Activated B cell treated with CpG ODN at 0.5 μM for 24 hours (primary cell): ENCODE results near the gene COL4A4. TPM values are rescaled to one million over a fixed set of nuclear protein-coding genes. Genes with fewer than 3 reads are reported as not detected.

ENCODE experiments used
- ATAC-seq: fragments of 200-7000 bp; cut with Tn5 transposase; one replicate; pipeline ENCODE4 v1.10.0; 2021; ENCODE audit warnings: low read depth, mild to moderate bottlenecking, moderate library complexity
- CTCF ChIA-PET: fragments of 350-600 bp; sonication (Branson Sonifier 250); formaldehyde crosslinking; loops from one replicate; lab custom pipeline; 2021; ENCODE audit warnings: antibody characterized with exemption; lab: Charles Lee
- POLR2A ChIA-PET: fragments of 350-600 bp; sonication (Branson Sonifier 250); formaldehyde crosslinking; loops from one replicate; lab custom pipeline; 2021; ENCODE audit warnings: antibody characterized with exemption; lab: Charles Lee
- DNase-seq: peaks from one replicate; pipeline ENCODE4 v3.0.0; 2022
- H3K27ac Mint-ChIP-seq: one replicate; pipeline ENCODE4 v1.8.0; 2020; ENCODE audit warnings: mixed read lengths
- H3K27me3 Mint-ChIP-seq: one replicate; pipeline ENCODE4 v1.8.0; 2021; ENCODE audit warnings: mixed read lengths
- H3K36me3 Mint-ChIP-seq: one replicate; pipeline ENCODE4 v1.8.0; 2021; ENCODE audit warnings: low read depth, mixed read lengths
- H3K4me1 Mint-ChIP-seq: one replicate; pipeline ENCODE4 v1.8.0; 2021; ENCODE audit warnings: mixed read lengths
- H3K4me3 Mint-ChIP-seq: one replicate; pipeline ENCODE4 v1.8.0; 2020; ENCODE audit warnings: mild to moderate bottlenecking, mixed read lengths
- H3K9me3 Mint-ChIP-seq: one replicate; pipeline ENCODE4 v1.8.0; 2020; ENCODE audit warnings: mixed read lengths
- CTCF ChIP-seq: fragments of 200-600 bp; IDR thresholded peaks from one replicate; pipeline ENCODE4 v1.8.0; 2022; ENCODE audit warnings: antibody characterized with exemption, mild to moderate bottlenecking
- intact Hi-C: fragments of 100-400 bp; cut with micrococcal nuclease; formaldehyde crosslinking; loops from one replicate; pipeline ENCODE4 v1.15.1; 2024
- total RNA-seq: library from RNA; stranded (reverse); gene quantifications from 2 replicates; pipeline ENCODE4 v1.2.3, GENCODE V29; 2022

Gene COL4A4
- total RNA-seq, 1 donor from 2014 or later = 10.9 TPM

- TF ChIP-seq CTCF = no peak
- Mint-ChIP-seq H3K4me1 (no peaks in the 10 kb centered on the region), H3K27me3 (no peaks in the 10 kb centered on the region), H3K4me3 (no peak overlapping the region), H3K9me3 (no peaks in the 10 kb centered on the region), H3K27ac (no peak overlapping the region), H3K36me3 (peaks cover 27% of the 10 kb centered on the region)
- DNase-seq (no peak), ATAC-seq (no peak)
- intact Hi-C loops = no loop called here
- ChIA-PET CTCF (no interaction called here), POLR2A (no interaction called here)
These were observed 156.1 kb downstream of the COL4A4 start for GRCh38 chr2:227007940-227008339.

- no peak overlapping the region for H3K27ac Mint-ChIP-seq
- H3K4me1 Mint-ChIP-seq = no peaks in the 10 kb centered on the region
- H3K9me3 Mint-ChIP-seq = no peaks in the 10 kb centered on the region
- peaks cover 30% of the 10 kb centered on the region for H3K36me3 Mint-ChIP-seq
- no peak overlapping the region for H3K4me3 Mint-ChIP-seq
- ChIA-PET CTCF (no interaction called here), POLR2A (no interaction called here)
- intact Hi-C loops = no loop called here
- DNase-seq = no peak
- ATAC-seq = no peak
- no peaks in the 10 kb centered on the region for H3K27me3 Mint-ChIP-seq
- TF ChIP-seq CTCF = no peak
These were observed 156.9 kb downstream of the COL4A4 start for GRCh38 chr2:227007148-227007547.

GRCh38 chr2:227006189-227006897 is 157.7 kb downstream of the COL4A4 start:
- no peak for DNase-seq
- Mint-ChIP-seq H3K27ac (no peak overlapping the region), H3K9me3 (no peaks in the 10 kb centered on the region), H3K36me3 (peaks cover 34% of the 10 kb centered on the region), H3K4me3 (no peak overlapping the region), H3K4me1 (no peaks in the 10 kb centered on the region), H3K27me3 (no peaks in the 10 kb centered on the region)
- no peak for ATAC-seq
- intact Hi-C loops = no loop called here
- ChIA-PET POLR2A (no interaction called here), CTCF (no interaction called here)
- TF ChIP-seq CTCF = no peak

- Mint-ChIP-seq H3K4me3 (no peak overlapping the region), H3K9me3 (no peaks in the 10 kb centered on the region), H3K36me3 (peaks cover 50% of the 10 kb centered on the region), H3K27ac (no peak overlapping the region), H3K27me3 (no peaks in the 10 kb centered on the region), H3K4me1 (no peaks in the 10 kb centered on the region)
- TF ChIP-seq CTCF = no peak
- ATAC-seq (no peak), DNase-seq (no peak)
- intact Hi-C loops = no loop called here
- ChIA-PET CTCF (no interaction called here), POLR2A (no interaction called here)
These were observed 159.5 kb downstream of the COL4A4 start for GRCh38 chr2:227004482-227004881.

GRCh38 chr2:227000123-227000522 is 163.9 kb downstream of the COL4A4 start:
- H3K27ac Mint-ChIP-seq = no peak overlapping the region
- no peaks in the 10 kb centered on the region for H3K9me3 Mint-ChIP-seq
- no peak for ATAC-seq
- no peaks in the 10 kb centered on the region for H3K27me3 Mint-ChIP-seq
- H3K4me3 Mint-ChIP-seq = no peak overlapping the region
- no peak for DNase-seq
- CTCF ChIA-PET = interaction anchor here (1.1 kb wide), 1 partner anchor 15 kb away, joined by 3 read pairs; no protein-coding TSS in a partner anchor
- no peak for TF ChIP-seq CTCF
- peaks cover 68% of the 10 kb centered on the region for H3K36me3 Mint-ChIP-seq
- intact Hi-C loops = no loop called here
- POLR2A ChIA-PET = no interaction called here
- H3K4me1 Mint-ChIP-seq = no peaks in the 10 kb centered on the region
